ENCODE measurements around the gene ABCC5.
"Not testable (repeated sequence)": the region's sequence is repeated elsewhere in the genome, so short reads cannot be mapped to it uniquely, and the experiment has no call there.

The ABCC5 gene

GRCh38 chr3:184017672-184018423 is at the start of gene ABCC5:
Gene ABCC5, minus strand, starts transcription at chr3:184017884. Its CDS starts 3,492 bp downstream, at chr3:184014392.
- DNase-seq, result peak; percentile 95

DNA sequence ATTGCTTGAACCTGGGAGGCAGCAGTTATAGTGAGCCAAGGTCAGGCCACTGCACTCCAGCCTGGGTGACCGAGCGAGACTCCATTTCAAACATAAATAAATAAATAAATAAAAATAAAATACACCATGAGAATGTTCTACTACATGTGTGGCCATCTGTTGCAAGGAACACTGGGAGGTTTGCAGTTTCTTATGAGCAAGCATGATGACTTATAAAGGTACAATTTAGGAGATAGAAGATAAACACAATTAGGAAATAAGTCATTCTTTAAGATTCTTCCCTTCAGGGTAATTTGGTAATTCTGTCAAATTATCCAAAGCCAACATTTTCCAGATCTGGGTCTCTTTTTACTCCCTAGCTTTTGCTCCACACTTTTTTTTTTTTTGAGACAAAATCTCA is 48.5 kb upstream of the ABCC5 start:
- DNase-seq, result no peak

- no peak for DNase-seq
These were observed 45.0 kb upstream of the ABCC5 start for GRCh38 chr3:184062637-184063036.

DNA sequence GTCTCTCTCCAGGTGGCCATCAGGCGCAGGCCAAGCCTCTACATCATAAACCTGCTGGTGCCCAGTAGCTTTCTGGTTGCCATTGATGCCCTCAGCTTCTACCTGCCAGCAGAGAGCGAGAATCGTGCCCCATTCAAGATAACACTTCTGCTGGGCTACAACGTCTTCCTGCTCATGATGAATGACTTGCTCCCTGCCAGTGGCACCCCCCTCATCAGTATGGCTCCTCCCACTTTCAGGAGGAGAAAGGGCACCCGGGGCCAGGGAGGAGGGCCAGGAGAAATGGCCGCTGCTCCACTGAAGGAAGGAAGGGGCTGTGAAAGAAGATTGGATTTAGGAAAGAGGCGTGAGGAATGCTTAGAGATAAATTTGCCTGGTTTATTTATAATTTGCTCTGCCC is 41.7 kb upstream of the ABCC5 start:
- DNase-seq, result no peak

- no peak for DNase-seq
These were observed 40.3 kb upstream of the ABCC5 start for GRCh38 chr3:184058029-184058428.

GRCh38 chr3:184052767-184053166 is 35.1 kb upstream of the ABCC5 start, which contains the start of gene HTR3C:
Gene HTR3C, plus strand, starts transcription at chr3:184053047. Its CDS starts 34 bp downstream, at chr3:184053081.
- DNase-seq, result no peak

- DNase-seq, result no peak
These were observed 32.6 kb upstream of the ABCC5 start for GRCh38 chr3:184050217-184050847.

- DNase-seq, result no peak
These were observed 28.3 kb upstream of the ABCC5 start for GRCh38 chr3:184045995-184046394.

DNA sequence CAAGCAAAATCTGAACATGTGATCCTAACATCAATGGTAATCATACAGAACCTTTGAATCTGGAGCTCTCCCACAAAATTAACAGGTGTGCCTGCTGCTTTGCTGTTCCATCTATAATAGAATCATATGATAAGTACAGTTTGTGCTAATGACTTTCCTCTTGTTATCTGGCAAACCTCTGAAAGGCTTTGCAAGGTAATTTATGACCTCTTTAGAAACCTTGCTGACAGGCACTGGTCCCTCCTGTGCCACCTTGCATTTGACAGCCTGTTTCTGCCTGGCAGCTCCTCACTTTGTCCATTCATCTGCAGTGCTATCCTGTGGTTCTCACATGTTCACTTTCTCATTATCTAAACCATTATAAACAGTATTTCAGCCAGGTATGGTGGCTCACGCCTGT is 24.9 kb upstream of the ABCC5 start:
- no peak for DNase-seq

GRCh38 chr3:184040010-184040409 is 22.3 kb upstream of the ABCC5 start:
- no peak for DNase-seq

DNA sequence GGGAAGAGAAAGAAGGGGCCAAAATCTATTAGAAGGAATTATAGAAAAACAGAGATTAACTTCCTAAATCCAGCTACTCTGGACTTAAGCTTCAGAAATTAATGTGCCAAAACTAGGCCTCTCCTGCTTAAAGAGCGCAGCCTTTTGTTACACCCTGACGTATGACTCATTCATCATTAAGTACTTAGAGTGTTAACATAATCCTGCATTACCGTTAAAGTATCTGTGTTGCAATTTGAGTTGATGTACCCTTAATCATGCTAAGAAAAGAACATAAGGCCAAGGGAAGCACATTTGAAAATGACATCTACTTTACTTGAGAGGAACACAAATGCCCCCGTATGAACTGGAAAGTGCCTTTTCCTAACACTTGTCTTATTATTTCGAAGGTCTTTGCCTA is 21.7 kb upstream of the ABCC5 start:
- no peak for DNase-seq

GRCh38 chr3:184038307-184038706 is 20.6 kb upstream of the ABCC5 start:
- not testable (repeated sequence) for DNase-seq

GRCh38 chr3:184037816-184038215 is 20.1 kb upstream of the ABCC5 start:
- no peak for DNase-seq

GRCh38 chr3:184031187-184031792 is 13.6 kb upstream of the ABCC5 start, which contains the start of gene HTR3D:
Gene HTR3D, plus strand, starts transcription at chr3:184031742. Its CDS starts 0 bp downstream, at chr3:184031742.
- DNase-seq, result peak; percentile 12

- peak; percentile 14 for DNase-seq
These were observed 12.9 kb upstream of the ABCC5 start for GRCh38 chr3:184030536-184030935.

DNA sequence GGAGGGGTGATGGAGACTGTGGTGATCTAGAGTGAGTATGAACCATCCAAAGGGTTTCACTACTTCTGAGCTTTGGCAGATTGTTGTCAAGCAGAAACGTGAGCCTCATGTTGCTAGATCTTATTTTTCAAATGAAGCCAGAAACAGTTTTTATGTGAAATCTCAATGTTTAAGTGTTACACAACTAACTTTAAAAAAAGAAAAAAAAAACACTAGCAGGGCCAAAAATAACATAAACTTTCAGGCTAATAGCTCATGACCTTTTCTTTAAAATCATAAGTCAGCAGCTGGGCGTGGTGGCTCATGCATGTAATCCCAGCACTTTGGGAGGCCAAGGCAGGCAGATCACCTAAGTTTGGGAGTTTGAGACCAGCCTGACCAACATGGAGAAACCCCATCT is 11.8 kb upstream of the ABCC5 start:
- no peak for DNase-seq

GRCh38 chr3:184028275-184028890 is 10.7 kb upstream of the ABCC5 start:
- DNase-seq, result not testable (repeated sequence)

DNA sequence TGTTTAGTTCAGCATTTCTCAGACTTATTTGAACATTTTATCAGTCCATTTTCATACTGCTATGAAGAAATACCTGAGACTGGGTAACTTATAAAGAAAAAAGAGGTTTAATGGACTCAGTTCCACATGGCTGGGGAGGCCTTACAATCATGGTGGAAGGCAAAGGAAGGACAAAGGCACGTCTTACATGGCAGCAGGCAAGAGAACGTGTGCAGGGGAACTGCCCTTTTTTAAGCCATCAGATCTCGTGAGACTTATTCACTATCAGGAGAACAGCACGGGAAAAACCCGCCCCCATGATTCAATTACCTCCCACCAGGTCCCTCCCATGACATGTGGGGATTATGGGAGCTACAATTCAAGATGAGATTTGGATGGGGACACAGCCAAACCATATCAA is 7.6 kb upstream of the ABCC5 start:
- not testable (repeated sequence) for DNase-seq

GRCh38 chr3:184022323-184022722 is 4.6 kb upstream of the ABCC5 start:
- DNase-seq, result peak; percentile 76

GRCh38 chr3:184018424-184018973 is 815 bp upstream of the ABCC5 start:
- DNase-seq, result no peak

- peak; percentile 76 for DNase-seq
These were observed 643 bp downstream of the ABCC5 start for GRCh38 chr3:184016811-184017671.

DNA sequence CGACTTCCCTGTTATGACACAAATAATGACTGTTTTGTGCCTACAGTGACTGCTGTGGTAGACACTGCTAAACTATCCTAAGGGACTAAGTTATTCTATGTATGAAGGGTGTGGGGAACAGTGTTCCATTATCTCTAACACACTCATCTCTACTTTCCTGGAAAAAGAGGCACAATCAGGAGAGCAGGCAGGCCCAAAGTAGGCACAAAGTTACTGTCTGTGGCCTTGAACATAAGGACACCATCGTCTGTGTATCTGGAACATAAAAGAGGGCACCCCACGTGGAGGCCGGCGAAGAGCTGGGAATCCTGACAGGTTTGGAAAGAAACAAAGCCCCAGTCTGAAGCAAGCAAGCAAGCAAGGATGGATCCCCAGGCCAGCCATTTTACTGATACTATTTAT is 1.5 kb downstream of the ABCC5 start:
- no peak for DNase-seq
